ENCODE data around the gene OR1J1. TPM values are rescaled to one million over a fixed set of nuclear protein-coding genes. Genes with fewer than 3 reads are reported as not detected.

OR1J1 gene
- total and polyA plus RNA-seq, 9 donors = not detected

GRCh38 chr9:122446819-122447484, 30.8 kb downstream of the OR1J1 start:
- Histone ChIP-seq H3K27ac (no peak overlapping the region), H3K27me3 (no peaks in the 10 kb centered on the region), H3K9me3 (peaks cover 0 to 4% of the 10 kb centered on the region in 2 donors), H3K4me3 (no peak overlapping the region), H3K4me1 (ENCODE audit: insufficient read depth) (no peaks in the 10 kb centered on the region), H3K36me3 (no peaks in the 10 kb centered on the region)
- TF ChIP-seq EP300 (IDR thresholded peaks at IDR 0.05) (no peak), POLR2A (IDR thresholded peaks at IDR 0.05) (no peak), CTCF (IDR thresholded peaks at IDR 0.05) (no peak)
- intact Hi-C loops (cut with DNase I) = no loop called here
- DNase-seq = no peak
- WGBS, 3 donors = 4 to 10% (median 8%) methylated on average over 3 of the region's 3 CpGs

- Histone ChIP-seq H3K9me3 (peaks cover 0 to 4% of the 10 kb centered on the region in 2 donors), H3K27ac (no peak overlapping the region), H3K27me3 (no peaks in the 10 kb centered on the region), H3K4me3 (no peak overlapping the region), H3K36me3 (no peaks in the 10 kb centered on the region), H3K4me1 (ENCODE audit: insufficient read depth) (no peaks in the 10 kb centered on the region)
- TF ChIP-seq POLR2A (IDR thresholded peaks at IDR 0.05) (no peak), CTCF (IDR thresholded peaks at IDR 0.05) (no peak), EP300 (IDR thresholded peaks at IDR 0.05) (no peak)
- DNase-seq = no peak
- 15 to 55% (median 20%) methylated on average over 2 of the region's 2 CpGs for WGBS, 3 donors
- intact Hi-C loops (cut with DNase I) = no loop called here
Observed at GRCh38 chr9:122445155-122445749, 32.5 kb downstream of the OR1J1 start.

GRCh38 chr9:122444041-122444733, 33.5 kb downstream of the OR1J1 start:
- peaks cover 0 to 8% of the 10 kb centered on the region in 2 donors for H3K9me3 ChIP-seq
- intact Hi-C loops (cut with DNase I) = no loop called here
- no peaks in the 10 kb centered on the region for H3K27me3 ChIP-seq
- H3K27ac ChIP-seq = no peak overlapping the region
- H3K4me3 ChIP-seq = no peak overlapping the region
- 53 to 60% (median 57%) methylated on average over 5 of the region's 5 CpGs for WGBS, 3 donors
- no peaks in the 10 kb centered on the region for H3K36me3 ChIP-seq
- no peaks in the 10 kb centered on the region for H3K4me1 ChIP-seq (ENCODE audit: insufficient read depth)
- TF ChIP-seq POLR2A (IDR thresholded peaks at IDR 0.05) (no peak), EP300 (IDR thresholded peaks at IDR 0.05) (no peak), CTCF (IDR thresholded peaks at IDR 0.05) (no peak)
- no peak for DNase-seq

- intact Hi-C loops (cut with DNase I) = no loop called here
- Histone ChIP-seq H3K27me3 (no peaks in the 10 kb centered on the region), H3K4me3 (no peak overlapping the region), H3K27ac (no peak overlapping the region), H3K4me1 (ENCODE audit: insufficient read depth) (no peaks in the 10 kb centered on the region), H3K36me3 (no peaks in the 10 kb centered on the region), H3K9me3 (peaks cover 0 to 8% of the 10 kb centered on the region in 2 donors)
- no peak for TF ChIP-seq POLR2A (IDR thresholded peaks at IDR 0.05)
- WGBS, 3 donors = 72 to 83% (median 75%) methylated on average over 1 of the region's 1 CpG
- no peak for DNase-seq
Observed at GRCh38 chr9:122442568-122442967, 35.2 kb downstream of the OR1J1 start.

Other genes starting within 250 kb of the OR1J1 start
- gene LHX6, start 249.0 kb downstream of the OR1J1 start, total RNA-seq = 1 to 10 TPM in 6 of 7 donors, under 1 TPM in 1; 0.46 to 8.8 (median 2.1) TPM
- 1 to 10 TPM; 5.0 to 6.6 TPM for gene LHX6, start 249.0 kb downstream of the OR1J1 start, polyA plus RNA-seq
- gene RBM18, start 213.1 kb downstream of the OR1J1 start, total RNA-seq = 10 to 100 TPM in 6 of 7 donors, 1 to 10 TPM in 1; 8.3 to 23.7 (median 17.0) TPM
- gene RBM18, start 213.1 kb downstream of the OR1J1 start, polyA plus RNA-seq = 10 to 100 TPM in 1 of 2 donors, 1 to 10 TPM in 1; 9.5 to 25.0 TPM
- gene MRRF, start 213.0 kb downstream of the OR1J1 start, total RNA-seq = 10 to 100 TPM; 17.9 to 28.5 (median 22.2) TPM
- 10 to 100 TPM; 15.6 to 29.8 TPM for gene MRRF, start 213.0 kb downstream of the OR1J1 start, polyA plus RNA-seq
- 10 to 100 TPM in 1 of 7 donors, 1 to 10 TPM in 6; 1.4 to 37.1 (median 7.0) TPM for gene PTGS1, start 106.9 kb downstream of the OR1J1 start, total RNA-seq
- gene PTGS1, start 106.9 kb downstream of the OR1J1 start, polyA plus RNA-seq = 1 to 10 TPM in 1 of 2 donors, under 1 TPM in 1; 0.90 to 8.2 TPM
- gene OR1J2, start 32.9 kb upstream of the OR1J1 start, total RNA-seq = not detected
- gene OR1J2, start 32.9 kb upstream of the OR1J1 start, polyA plus RNA-seq = not detected
- not detected for gene OR1J4, start 41.2 kb upstream of the OR1J1 start, total RNA-seq
- not detected for gene OR1J4, start 41.2 kb upstream of the OR1J1 start, polyA plus RNA-seq
- gene OR1N1, start 49.4 kb upstream of the OR1J1 start, total RNA-seq = not detected
- not detected for gene OR1N1, start 49.4 kb upstream of the OR1J1 start, polyA plus RNA-seq
- gene OR1N2, start 75.2 kb upstream of the OR1J1 start, total RNA-seq = not detected
- gene OR1N2, start 75.2 kb upstream of the OR1J1 start, polyA plus RNA-seq = not detected
- gene OR1L8, start 105.5 kb upstream of the OR1J1 start, total RNA-seq = under 1 TPM in 3 of 7 donors, not detected in 4; 0.20 to 0.24 (median 0.22) TPM
- gene OR1L8, start 105.5 kb upstream of the OR1J1 start, polyA plus RNA-seq = under 1 TPM in 1 of 2 donors, not detected in 1; 0.28 TPM
- not detected for gene OR1Q1, start 136.8 kb upstream of the OR1J1 start, total RNA-seq
- gene OR1Q1, start 136.8 kb upstream of the OR1J1 start, polyA plus RNA-seq = not detected
- gene OR1B1, start 179.7 kb upstream of the OR1J1 start, total RNA-seq = not detected
- not detected for gene OR1B1, start 179.7 kb upstream of the OR1J1 start, polyA plus RNA-seq
- not detected for gene OR1L1, start 183.8 kb upstream of the OR1J1 start, total RNA-seq
- gene OR1L1, start 183.8 kb upstream of the OR1J1 start, polyA plus RNA-seq = not detected
- gene OR1L3, start 197.2 kb upstream of the OR1J1 start, total RNA-seq = not detected
- not detected for gene OR1L3, start 197.2 kb upstream of the OR1J1 start, polyA plus RNA-seq
- gene OR1L4, start 246.1 kb upstream of the OR1J1 start, total RNA-seq = not detected
- gene OR1L4, start 246.1 kb upstream of the OR1J1 start, polyA plus RNA-seq = not detected